Heart left ventricle (tissue), 13 donors: ENCODE measurements around the gene KIRREL3.

ENCODE experiments used
- POLR2A ChIP-seq, 2 donors: fragments of 450-650 bp; IDR thresholded peaks; one replicate each; pipeline ENCODE4 v1.6.1; 2017; ENCODE audit warnings: antibody characterized with exemption in 2 of 2, mild to moderate bottlenecking in 2 of 2, moderate library complexity in 2 of 2
- TF ChIP-seq, protein P1 (sequence below), 12 donors: fragments of 200-600 bp; sonication (generic) in 4 of 12; IDR thresholded peaks; one replicate each; pipeline versions ENCODE4 v1.5.0 to v1.8.0; 2018 to 2022; ENCODE audit warnings: antibody characterized with exemption in 12 of 12, mild to moderate bottlenecking in 5 of 12
- donor health status: ischemic (EF 13 %, LVEDD 7.1; RV severe dilation, severe dysfunction).
- donor health status: DM: no; HTN: yes; CAD: no.
- donor health status: DM: no; HTN: no; CAD: no.
- donor health status: ischemic (EF 25% LVEDD 6.9; RV normal size, moderate dysfunction).
- donor health status: ischemic (EF 25% LVEDD 5.7; RV mildly dilated, moderate dysfunction).
- donor health status: ischemic (EF 35%, LVEDD 5.7; RV mildly dilated, moderate dysfunction).
- donor health status: nonischemic (EF 11% LVEDD 7.7; RV severe dilation, severe dysfunction).
- donor health status: DM: yes; HTN: yes; CAD: no.
- donor health status: PGD.
- donor health status: ischemic (EF 29% LVEDD 5.4; RV normal size, mild dysfunction).
- donor health status: nonischemic (EF 23%, LVEDD 6.1; RV moderate dilation, normal function).

GRCh38 chr11:126492331-126493082 is 508.1 kb downstream of the KIRREL3 start:
- TF ChIP-seq POLR2A (IDR thresholded peaks at IDR 0.05): no peak
- TF ChIP-seq, protein P1, sequence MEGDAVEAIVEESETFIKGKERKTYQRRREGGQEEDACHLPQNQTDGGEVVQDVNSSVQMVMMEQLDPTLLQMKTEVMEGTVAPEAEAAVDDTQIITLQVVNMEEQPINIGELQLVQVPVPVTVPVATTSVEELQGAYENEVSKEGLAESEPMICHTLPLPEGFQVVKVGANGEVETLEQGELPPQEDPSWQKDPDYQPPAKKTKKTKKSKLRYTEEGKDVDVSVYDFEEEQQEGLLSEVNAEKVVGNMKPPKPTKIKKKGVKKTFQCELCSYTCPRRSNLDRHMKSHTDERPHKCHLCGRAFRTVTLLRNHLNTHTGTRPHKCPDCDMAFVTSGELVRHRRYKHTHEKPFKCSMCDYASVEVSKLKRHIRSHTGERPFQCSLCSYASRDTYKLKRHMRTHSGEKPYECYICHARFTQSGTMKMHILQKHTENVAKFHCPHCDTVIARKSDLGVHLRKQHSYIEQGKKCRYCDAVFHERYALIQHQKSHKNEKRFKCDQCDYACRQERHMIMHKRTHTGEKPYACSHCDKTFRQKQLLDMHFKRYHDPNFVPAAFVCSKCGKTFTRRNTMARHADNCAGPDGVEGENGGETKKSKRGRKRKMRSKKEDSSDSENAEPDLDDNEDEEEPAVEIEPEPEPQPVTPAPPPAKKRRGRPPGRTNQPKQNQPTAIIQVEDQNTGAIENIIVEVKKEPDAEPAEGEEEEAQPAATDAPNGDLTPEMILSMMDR (IDR thresholded peaks at IDR 0.05): no peak
